ENCODE results near the gene LRP2.

GRCh38 chr2:169397697-169398096 lies 35.4 kb upstream of the LRP2 start:
- TF ChIP-seq RFX5 (IDR thresholded peaks at IDR 0.05; ENCODE audit: low read depth, low read length) = no peak
- TF ChIP-seq CTCF (conservative IDR thresholded peaks at IDR 0.05; ENCODE audit: low read depth, low read length) = 0 out of 2 replicates have a peak, but pooled peaks have one; percentile 6
- no peak for TF ChIP-seq POLR2A (IDR thresholded peaks at IDR 0.05; ENCODE audit: low read depth, low read length)
- TF ChIP-seq SMC3 (IDR thresholded peaks at IDR 0.05; ENCODE audit: low read depth, low read length) = no peak
- TF ChIP-seq FOS (IDR thresholded peaks at IDR 0.05; ENCODE audit: low read depth, low read length) = no peak
- TF ChIP-seq CEBPB (IDR thresholded peaks at IDR 0.05; ENCODE audit: low read depth, low read length) = no peak
- no peak for TF ChIP-seq MXI1 (IDR thresholded peaks at IDR 0.05; ENCODE audit: borderline replicate concordance, low read depth, low read length)
- no peak for TF ChIP-seq RAD21 (IDR thresholded peaks at IDR 0.05; ENCODE audit: low read length)
- no peak for TF ChIP-seq RCOR1 (IDR thresholded peaks at IDR 0.05; ENCODE audit: insufficient replicate concordance, low read length)
